Measurements from ENCODE around the gene CCNH. TPM values are rescaled to one million over a fixed set of nuclear protein-coding genes. Genes with fewer than 3 reads are reported as not detected.
A peak's percentile ranks its signal among the peaks of the same experiment; 100 is the strongest.

Gene CCNH
- 77.6 and 80.9 TPM in 2 replicates for total RNA-seq

DNA sequence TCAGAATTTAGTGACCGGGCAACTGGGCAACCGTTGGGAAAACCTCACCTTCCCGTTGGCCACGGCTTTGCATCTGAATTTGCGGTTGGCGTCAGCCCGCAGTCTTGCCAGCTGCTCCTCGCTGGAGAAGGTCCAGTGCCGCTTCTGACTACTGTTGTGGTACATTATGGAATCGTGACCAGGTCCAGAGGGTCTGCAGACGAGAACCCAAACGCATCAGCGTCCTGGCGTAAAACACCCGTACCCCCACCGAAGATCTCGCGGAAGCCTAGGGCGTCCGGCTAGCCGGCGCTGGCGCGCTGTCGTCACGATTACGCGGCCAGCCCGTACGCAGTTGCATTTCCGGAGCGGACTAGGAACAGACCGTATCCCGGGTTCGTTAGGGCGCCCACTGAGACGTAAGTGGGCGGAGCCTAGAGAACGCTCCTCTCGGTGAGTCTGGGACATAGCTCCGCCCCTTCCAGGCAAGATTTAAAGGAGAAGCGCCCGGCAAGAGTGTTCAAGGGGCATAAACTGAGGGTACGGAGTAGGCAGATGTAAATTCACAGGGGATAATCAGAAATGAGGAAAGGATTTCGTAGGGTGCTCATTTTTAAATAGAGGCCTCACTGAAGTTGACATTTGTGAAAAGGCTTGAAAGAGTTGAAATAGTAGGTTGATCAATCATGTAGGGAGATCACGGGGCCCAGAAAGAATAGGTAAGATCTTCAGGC lies at the start of gene CCNH:
Gene CCNH, minus strand, starts transcription at position 301 of the 713 bp plus-strand sequence. Its CDS starts 136 bp downstream, at position 165.
- DNase-seq (ENCODE audit: low spot score) = peak; percentile 95

GRCh38 chr5:87457706-87458105 lies 45.0 kb upstream of the CCNH start:
- H3K27ac Mint-ChIP-seq = no peak overlapping the region
- no peak for DNase-seq (ENCODE audit: low spot score)

More for the DNA sequence above, at the start of gene CCNH:
- peak within 1 kb of the TSS; percentile 94 for H3K27ac Mint-ChIP-seq
- intact Hi-C loops (cut with micrococcal nuclease) = loop anchor here (1.0 to 10.0 kb wide), 10 partner anchors 12 to 1252 kb away; partner anchors contain the start of genes COX7C, RASA1 and TMEM161B
- H3K9me3 Mint-ChIP-seq = no peaks in the 10 kb centered on the region
- peaks cover 40% of the 10 kb centered on the region for H3K4me1 Mint-ChIP-seq (ENCODE audit: low read depth)
- H3K4me3 Mint-ChIP-seq = peak within 1 kb of the TSS; percentile 99
- H3K27me3 Mint-ChIP-seq (ENCODE audit: insufficient read depth) = no peaks in the 10 kb centered on the region
- peaks cover 26% of the 10 kb centered on the region for H3K36me3 Mint-ChIP-seq (ENCODE audit: low read depth)

DNA sequence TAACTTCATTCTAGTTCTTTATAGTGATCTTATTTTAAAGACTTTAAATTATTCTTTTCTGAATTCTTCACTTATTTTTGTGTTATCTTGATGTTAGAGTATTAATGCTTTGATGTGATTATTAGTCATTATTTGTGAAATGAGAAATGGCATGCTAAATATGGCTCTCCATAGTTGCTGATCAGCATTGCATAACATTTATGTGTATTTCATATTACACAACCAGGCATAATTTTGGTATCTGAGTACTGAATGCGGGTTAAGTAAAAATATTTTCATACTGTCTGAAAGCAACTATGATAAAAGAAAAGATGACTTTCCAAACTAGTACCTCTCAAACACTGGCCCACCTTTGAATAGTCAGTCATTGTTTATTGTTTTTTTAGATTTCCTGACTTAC lies 41.1 kb upstream of the CCNH start:
- Mint-ChIP-seq H3K4me3 (no peak overlapping the region), H3K27me3 (ENCODE audit: insufficient read depth) (peaks cover 10% of the 10 kb centered on the region), H3K27ac (no peak overlapping the region), H3K4me1 (ENCODE audit: low read depth) (peaks cover 5% of the 10 kb centered on the region), H3K9me3 (no peaks in the 10 kb centered on the region), H3K36me3 (ENCODE audit: low read depth) (no peaks in the 10 kb centered on the region)
- DNase-seq (ENCODE audit: low spot score) = no peak
- intact Hi-C loops (cut with micrococcal nuclease) = no loop called here

More at GRCh38 chr5:87457706-87458105, 45.0 kb upstream of the CCNH start:
- peaks cover 5% of the 10 kb centered on the region for H3K4me1 Mint-ChIP-seq (ENCODE audit: low read depth)
- no peaks in the 10 kb centered on the region for H3K36me3 Mint-ChIP-seq (ENCODE audit: low read depth)
- no peak overlapping the region for H3K4me3 Mint-ChIP-seq
- peaks cover 3% of the 10 kb centered on the region for H3K27me3 Mint-ChIP-seq (ENCODE audit: insufficient read depth)
- intact Hi-C loops (cut with micrococcal nuclease) = no loop called here
- H3K9me3 Mint-ChIP-seq = no peaks in the 10 kb centered on the region

DNA sequence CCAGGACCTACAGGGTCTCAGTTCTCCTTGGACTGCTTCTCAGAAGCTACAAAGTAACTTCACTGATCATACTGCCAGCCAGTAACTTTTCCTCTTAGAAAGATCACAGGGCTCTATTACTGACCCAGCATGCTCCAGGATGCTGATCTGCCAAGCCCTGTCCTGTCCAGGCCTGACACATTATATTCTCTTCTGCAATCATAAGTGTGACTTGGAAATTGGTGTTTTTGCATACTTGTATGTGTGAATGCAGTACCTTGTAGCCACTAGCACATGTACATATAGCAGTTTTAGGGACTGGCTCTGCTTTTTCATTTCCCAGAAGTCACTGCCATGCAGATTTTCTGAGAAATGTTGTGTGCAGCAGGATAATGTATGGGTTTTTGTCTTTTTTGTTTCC lies 40.1 kb upstream of the CCNH start:
- Mint-ChIP-seq H3K36me3 (ENCODE audit: low read depth) (no peaks in the 10 kb centered on the region), H3K4me1 (ENCODE audit: low read depth) (peaks cover 5% of the 10 kb centered on the region), H3K9me3 (no peaks in the 10 kb centered on the region), H3K27ac (no peak overlapping the region), H3K27me3 (ENCODE audit: insufficient read depth) (peaks cover 10% of the 10 kb centered on the region), H3K4me3 (no peak overlapping the region)
- DNase-seq (ENCODE audit: low spot score) = no peak
- intact Hi-C loops (cut with micrococcal nuclease) = no loop called here

- H3K9me3 Mint-ChIP-seq = no peaks in the 10 kb centered on the region
- no peak for DNase-seq (ENCODE audit: low spot score)
- H3K27me3 Mint-ChIP-seq (ENCODE audit: insufficient read depth) = peaks cover 11% of the 10 kb centered on the region
- no peak overlapping the region for H3K27ac Mint-ChIP-seq
- H3K4me1 Mint-ChIP-seq (ENCODE audit: low read depth) = no peaks in the 10 kb centered on the region
- intact Hi-C loops (cut with micrococcal nuclease) = no loop called here
- H3K36me3 Mint-ChIP-seq (ENCODE audit: low read depth) = no peaks in the 10 kb centered on the region
- H3K4me3 Mint-ChIP-seq = no peak overlapping the region
These were observed 29.7 kb upstream of the CCNH start for GRCh38 chr5:87442419-87442818.

DNA sequence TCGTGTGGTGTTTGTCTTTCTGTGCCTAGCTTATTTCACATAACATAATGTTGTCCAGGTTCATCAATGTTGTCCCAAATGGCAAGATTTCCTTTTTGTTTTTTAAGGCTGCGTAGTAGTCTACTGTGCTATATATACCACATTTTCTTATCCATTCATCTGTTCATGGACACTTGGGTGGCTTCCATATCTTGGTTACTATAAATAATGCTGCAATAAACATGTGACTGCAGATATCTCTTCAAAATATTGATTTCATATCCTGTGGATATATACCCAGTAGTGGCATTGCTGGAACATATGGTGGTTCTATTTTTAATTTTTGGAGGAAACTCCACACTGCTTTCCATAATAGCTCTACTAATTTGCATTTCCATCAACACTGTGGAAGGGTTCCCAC lies 25.5 kb upstream of the CCNH start:
- intact Hi-C loops (cut with micrococcal nuclease) = no loop called here
- Mint-ChIP-seq H3K9me3 (no peaks in the 10 kb centered on the region), H3K27ac (no peak overlapping the region), H3K36me3 (ENCODE audit: low read depth) (no peaks in the 10 kb centered on the region), H3K27me3 (ENCODE audit: insufficient read depth) (peaks cover 8% of the 10 kb centered on the region), H3K4me1 (ENCODE audit: low read depth) (no peaks in the 10 kb centered on the region), H3K4me3 (no peak overlapping the region)
- no peak for DNase-seq (ENCODE audit: low spot score)

DNA sequence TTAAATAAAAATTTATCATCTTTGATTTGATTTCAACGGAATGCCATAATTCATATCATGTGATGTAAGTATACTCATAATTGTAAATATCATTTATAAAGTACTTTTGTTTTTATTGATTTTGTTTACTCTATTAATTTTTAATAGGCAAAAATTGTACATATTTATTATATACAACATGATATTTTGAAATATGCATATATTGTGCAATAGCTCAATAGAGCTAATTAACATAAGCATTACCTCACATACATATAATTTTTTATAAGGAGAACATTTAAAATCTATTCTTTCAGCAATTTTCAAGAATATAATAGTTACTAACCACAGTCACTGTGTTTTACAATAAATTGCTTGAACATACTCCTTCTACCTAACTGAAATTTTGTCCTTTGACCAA lies 25.0 kb upstream of the CCNH start:
- Mint-ChIP-seq H3K9me3 (no peaks in the 10 kb centered on the region), H3K27me3 (ENCODE audit: insufficient read depth) (peaks cover 8% of the 10 kb centered on the region), H3K4me3 (no peak overlapping the region), H3K27ac (no peak overlapping the region), H3K36me3 (ENCODE audit: low read depth) (no peaks in the 10 kb centered on the region), H3K4me1 (ENCODE audit: low read depth) (no peaks in the 10 kb centered on the region)
- intact Hi-C loops (cut with micrococcal nuclease) = no loop called here
- DNase-seq (ENCODE audit: low spot score) = no peak

- intact Hi-C loops (cut with micrococcal nuclease) = no loop called here
- H3K27me3 Mint-ChIP-seq (ENCODE audit: insufficient read depth) = peaks cover 8% of the 10 kb centered on the region
- no peak for DNase-seq (ENCODE audit: low spot score)
- H3K4me1 Mint-ChIP-seq (ENCODE audit: low read depth) = no peaks in the 10 kb centered on the region
- H3K9me3 Mint-ChIP-seq = no peaks in the 10 kb centered on the region
- no peaks in the 10 kb centered on the region for H3K36me3 Mint-ChIP-seq (ENCODE audit: low read depth)
- H3K4me3 Mint-ChIP-seq = no peak overlapping the region
- H3K27ac Mint-ChIP-seq = no peak overlapping the region
These were observed 22.5 kb upstream of the CCNH start for GRCh38 chr5:87435144-87435694.

DNA sequence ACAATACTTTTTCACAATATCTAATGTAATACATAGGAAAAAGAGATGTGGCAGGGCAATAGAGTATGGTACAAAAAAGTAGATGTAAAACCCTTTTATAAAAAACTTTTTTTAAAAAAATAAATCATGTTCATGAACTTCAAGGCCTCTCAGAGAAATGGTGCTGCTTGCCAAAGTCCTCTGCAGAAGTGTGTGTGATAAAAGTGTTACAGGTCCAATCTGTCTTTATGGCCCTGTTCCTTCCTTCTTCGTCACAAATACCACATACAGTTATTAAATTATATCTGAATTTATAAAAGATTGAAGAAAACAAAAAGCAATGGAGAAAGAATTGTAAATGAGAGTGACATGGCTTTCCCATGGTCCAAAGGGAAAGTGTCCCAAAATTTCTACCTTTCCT lies 21.7 kb upstream of the CCNH start:
- no peak overlapping the region for H3K4me3 Mint-ChIP-seq
- no peaks in the 10 kb centered on the region for H3K9me3 Mint-ChIP-seq
- peaks cover 8% of the 10 kb centered on the region for H3K27me3 Mint-ChIP-seq (ENCODE audit: insufficient read depth)
- intact Hi-C loops (cut with micrococcal nuclease) = no loop called here
- no peaks in the 10 kb centered on the region for H3K36me3 Mint-ChIP-seq (ENCODE audit: low read depth)
- DNase-seq (ENCODE audit: low spot score) = no peak
- H3K4me1 Mint-ChIP-seq (ENCODE audit: low read depth) = no peaks in the 10 kb centered on the region
- H3K27ac Mint-ChIP-seq = no peak overlapping the region

GRCh38 chr5:87433945-87434344 lies 21.2 kb upstream of the CCNH start:
- DNase-seq (ENCODE audit: low spot score) = no peak
- Mint-ChIP-seq H3K4me3 (no peak overlapping the region), H3K27ac (no peak overlapping the region), H3K27me3 (ENCODE audit: insufficient read depth) (peaks cover 8% of the 10 kb centered on the region), H3K36me3 (ENCODE audit: low read depth) (no peaks in the 10 kb centered on the region), H3K9me3 (no peaks in the 10 kb centered on the region), H3K4me1 (ENCODE audit: low read depth) (no peaks in the 10 kb centered on the region)
- intact Hi-C loops (cut with micrococcal nuclease) = no loop called here

GRCh38 chr5:87432460-87432859 lies 19.7 kb upstream of the CCNH start:
- Mint-ChIP-seq H3K27me3 (ENCODE audit: insufficient read depth) (peaks cover 9% of the 10 kb centered on the region), H3K9me3 (no peaks in the 10 kb centered on the region), H3K4me3 (no peak overlapping the region), H3K27ac (no peak overlapping the region), H3K36me3 (ENCODE audit: low read depth) (no peaks in the 10 kb centered on the region), H3K4me1 (ENCODE audit: low read depth) (no peaks in the 10 kb centered on the region)
- intact Hi-C loops (cut with micrococcal nuclease) = no loop called here
- DNase-seq (ENCODE audit: low spot score) = no peak

DNA sequence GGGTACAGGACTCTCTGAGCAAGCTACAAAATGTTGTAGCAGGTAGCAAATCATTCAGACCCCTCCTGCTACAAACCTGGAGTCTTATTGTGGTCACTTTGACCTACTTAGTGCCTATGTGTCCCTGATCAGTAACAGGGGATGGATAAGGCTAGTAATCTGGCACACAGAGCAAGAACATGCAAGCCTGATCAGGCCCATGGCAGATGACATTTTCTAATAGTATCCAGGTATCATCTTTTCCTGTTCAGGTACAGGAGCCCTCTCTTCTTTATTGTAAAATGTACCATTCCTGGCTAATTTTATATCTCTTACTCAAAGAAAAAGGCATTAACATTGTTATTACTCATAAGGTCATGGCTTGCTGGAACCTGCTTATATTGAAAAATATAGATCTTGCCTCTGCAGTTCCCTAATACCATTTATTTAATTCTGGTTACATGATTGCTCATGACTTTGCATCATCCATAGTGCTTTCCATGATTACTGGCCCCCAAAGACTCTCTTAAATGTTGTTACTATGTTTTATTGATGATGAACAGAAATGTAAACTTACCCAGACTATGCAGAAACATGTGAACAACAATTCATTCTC lies 18.2 kb upstream of the CCNH start:
- no peak overlapping the region for H3K4me3 Mint-ChIP-seq
- intact Hi-C loops (cut with micrococcal nuclease) = no loop called here
- no peaks in the 10 kb centered on the region for H3K36me3 Mint-ChIP-seq (ENCODE audit: low read depth)
- no peaks in the 10 kb centered on the region for H3K9me3 Mint-ChIP-seq
- H3K27ac Mint-ChIP-seq = no peak overlapping the region
- H3K4me1 Mint-ChIP-seq (ENCODE audit: low read depth) = no peaks in the 10 kb centered on the region
- no peak for DNase-seq (ENCODE audit: low spot score)
- H3K27me3 Mint-ChIP-seq (ENCODE audit: insufficient read depth) = peaks cover 7% of the 10 kb centered on the region

- H3K36me3 Mint-ChIP-seq (ENCODE audit: low read depth) = no peaks in the 10 kb centered on the region
- no peak overlapping the region for H3K4me3 Mint-ChIP-seq
- H3K27me3 Mint-ChIP-seq (ENCODE audit: insufficient read depth) = peaks cover 5% of the 10 kb centered on the region
- H3K4me1 Mint-ChIP-seq (ENCODE audit: low read depth) = no peaks in the 10 kb centered on the region
- no peak for DNase-seq (ENCODE audit: low spot score)
- no peak overlapping the region for H3K27ac Mint-ChIP-seq
- no peaks in the 10 kb centered on the region for H3K9me3 Mint-ChIP-seq
- intact Hi-C loops (cut with micrococcal nuclease) = no loop called here
These were observed 11.0 kb upstream of the CCNH start for GRCh38 chr5:87423755-87424154.

Data from activated T-helper 1 cell treated with anti-CD3 and anti-CD28 coated beads, Interleukin-12 subunit alpha, Interleukin-12 subunit beta, Interleukin-2, Interleukin-4 antibody, amounts not matched to agents 30 ng/mL and 10 ng/mL and 1 ng/mL, durations not matched to agents 14 hours and 24 hours and 36 hours (primary cell).